ENCODE results near the gene DNAJC11. TPM values are rescaled to one million over a fixed set of nuclear protein-coding genes. Genes with fewer than 3 reads are reported as not detected.
"Not testable (repeated sequence)": the region's sequence is repeated elsewhere in the genome, so short reads cannot be mapped to it uniquely, and the experiment has no call there.

The DNAJC11 gene
- total RNA-seq, 1 experiment from 2014 or later, result 75.8 TPM

DNA sequence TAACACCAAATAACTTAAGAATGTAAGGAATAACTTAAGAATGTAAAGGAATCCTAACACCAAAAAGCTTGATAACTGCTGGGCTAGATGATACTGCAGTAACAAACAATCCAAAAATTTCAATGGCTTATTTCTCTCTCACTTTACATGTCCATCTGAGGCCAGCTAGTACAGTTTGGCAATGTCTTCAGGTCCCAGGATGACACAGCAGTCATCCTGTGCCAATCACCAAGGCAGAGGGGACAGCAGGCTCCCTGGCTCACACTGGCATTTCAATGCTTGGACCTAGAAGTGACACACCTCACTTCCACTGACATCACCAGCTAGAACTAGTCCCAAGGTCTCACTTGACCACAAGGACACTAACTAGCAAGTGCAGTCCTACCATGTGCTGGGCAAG lies 15.3 kb downstream of the DNAJC11 start:
- Histone ChIP-seq H3K27me3 (ENCODE audit: control insufficient read depth, insufficient read depth, low read length) (no peaks in the 10 kb centered on the region), H3K4me3 (ENCODE audit: insufficient read depth, low read depth, low read length) (no peak overlapping the region), H3K36me3 (replicated peaks; ENCODE audit: control insufficient read depth, insufficient read depth, low read length) (no peaks in the 10 kb centered on the region; the same call in 1 of the 2 replicates)
- no peak for DNase-seq

DNA sequence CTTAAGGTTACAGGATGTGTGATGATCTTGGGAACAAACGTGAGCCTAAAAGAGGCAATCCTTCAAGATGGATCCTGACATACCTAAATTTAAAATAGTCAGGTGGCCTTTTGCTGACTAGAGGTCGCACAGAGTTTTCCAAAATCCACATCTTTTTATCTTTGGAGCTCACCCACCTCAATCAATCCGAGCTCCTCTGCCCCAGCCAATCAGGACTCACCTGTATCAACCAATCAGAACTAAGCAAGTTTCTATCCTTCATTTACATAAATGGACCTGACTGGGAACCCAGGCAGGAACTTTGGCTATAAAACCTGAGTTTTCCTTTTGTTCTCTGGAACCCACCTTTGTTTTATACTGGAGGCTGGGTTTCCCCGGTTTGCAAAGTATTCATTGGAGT lies 16.2 kb downstream of the DNAJC11 start:
- no peaks in the 10 kb centered on the region for H3K27me3 ChIP-seq (ENCODE audit: control insufficient read depth, insufficient read depth, low read length)
- no peaks in the 10 kb centered on the region; the same call in none of the 2 replicates for H3K36me3 ChIP-seq (replicated peaks; ENCODE audit: control insufficient read depth, insufficient read depth, low read length)
- H3K4me3 ChIP-seq (ENCODE audit: insufficient read depth, low read depth, low read length), result no peak overlapping the region
- no peak for DNase-seq

DNA sequence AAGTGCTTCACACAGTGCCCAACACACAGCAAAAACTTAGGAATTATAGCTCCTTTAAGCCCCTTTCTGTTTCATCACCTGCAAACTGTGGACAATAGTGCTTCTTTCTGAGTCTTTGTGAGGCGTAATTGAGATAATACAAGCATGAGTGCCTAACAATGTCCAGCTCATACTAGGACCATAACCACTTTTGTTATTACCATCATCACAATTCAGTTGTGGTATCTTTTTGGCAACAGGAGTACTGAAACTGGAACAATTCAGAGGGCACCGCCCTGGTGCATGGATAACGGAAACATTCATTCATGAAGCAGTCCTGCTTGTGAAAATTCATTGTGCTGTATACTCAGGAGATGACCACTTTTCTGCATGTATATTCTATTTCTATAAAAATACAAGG lies 18.2 kb downstream of the DNAJC11 start:
- H3K4me3 ChIP-seq (ENCODE audit: insufficient read depth, low read depth, low read length), result no peak overlapping the region
- peaks cover 10% of the 10 kb centered on the region for H3K36me3 ChIP-seq (replicated peaks; ENCODE audit: control insufficient read depth, insufficient read depth, low read length)
- DNase-seq, result no peak
- H3K27me3 ChIP-seq (ENCODE audit: control insufficient read depth, insufficient read depth, low read length), result no peaks in the 10 kb centered on the region

DNA sequence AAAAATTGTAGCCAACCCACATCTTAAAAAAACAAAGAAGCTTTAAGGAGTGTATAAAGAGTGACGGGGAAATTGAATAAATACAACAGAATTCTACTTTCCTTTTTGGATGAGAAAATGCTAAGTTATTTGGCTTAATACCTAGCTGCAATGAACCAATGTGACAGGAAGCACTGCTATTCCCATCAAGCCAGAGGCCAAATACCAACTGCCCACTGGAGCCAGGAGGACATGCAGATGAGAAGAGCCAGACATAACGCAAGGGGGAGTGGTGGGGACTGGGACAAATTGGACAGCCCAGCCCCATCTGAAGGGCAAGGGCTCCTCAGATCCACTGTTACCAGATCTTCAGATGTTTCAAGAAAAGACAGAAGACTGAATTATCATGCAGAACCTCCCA lies 25.7 kb downstream of the DNAJC11 start:
- Histone ChIP-seq H3K27me3 (ENCODE audit: control insufficient read depth, insufficient read depth, low read length) (no peaks in the 10 kb centered on the region), H3K36me3 (replicated peaks; ENCODE audit: control insufficient read depth, insufficient read depth, low read length) (peaks cover 28% of the 10 kb centered on the region), H3K4me3 (ENCODE audit: insufficient read depth, low read depth, low read length) (no peak overlapping the region)
- no peak for DNase-seq

DNA sequence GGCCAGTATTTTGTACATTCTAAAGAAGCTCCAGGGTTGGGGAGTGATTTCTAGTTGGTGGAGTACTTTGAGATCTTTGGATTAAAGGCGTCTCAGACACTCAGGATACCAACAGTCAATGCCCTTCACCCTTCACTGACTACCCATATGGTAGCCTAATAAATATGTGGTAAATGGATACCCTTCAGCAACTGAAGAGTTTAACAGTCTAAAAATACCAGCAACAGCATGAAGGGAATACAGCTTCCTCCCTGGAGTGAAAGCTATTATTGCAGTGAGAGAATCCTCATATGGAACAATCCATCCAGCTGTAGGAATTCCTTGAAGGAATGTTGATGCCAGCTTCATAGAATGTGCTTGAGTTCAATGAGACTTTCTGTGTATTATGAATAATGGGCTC lies 26.8 kb downstream of the DNAJC11 start:
- no peak for DNase-seq
- no peak overlapping the region for H3K4me3 ChIP-seq (ENCODE audit: insufficient read depth, low read depth, low read length)
- peaks cover 27% of the 10 kb centered on the region for H3K36me3 ChIP-seq (replicated peaks; ENCODE audit: control insufficient read depth, insufficient read depth, low read length)
- no peaks in the 10 kb centered on the region for H3K27me3 ChIP-seq (ENCODE audit: control insufficient read depth, insufficient read depth, low read length)

DNA sequence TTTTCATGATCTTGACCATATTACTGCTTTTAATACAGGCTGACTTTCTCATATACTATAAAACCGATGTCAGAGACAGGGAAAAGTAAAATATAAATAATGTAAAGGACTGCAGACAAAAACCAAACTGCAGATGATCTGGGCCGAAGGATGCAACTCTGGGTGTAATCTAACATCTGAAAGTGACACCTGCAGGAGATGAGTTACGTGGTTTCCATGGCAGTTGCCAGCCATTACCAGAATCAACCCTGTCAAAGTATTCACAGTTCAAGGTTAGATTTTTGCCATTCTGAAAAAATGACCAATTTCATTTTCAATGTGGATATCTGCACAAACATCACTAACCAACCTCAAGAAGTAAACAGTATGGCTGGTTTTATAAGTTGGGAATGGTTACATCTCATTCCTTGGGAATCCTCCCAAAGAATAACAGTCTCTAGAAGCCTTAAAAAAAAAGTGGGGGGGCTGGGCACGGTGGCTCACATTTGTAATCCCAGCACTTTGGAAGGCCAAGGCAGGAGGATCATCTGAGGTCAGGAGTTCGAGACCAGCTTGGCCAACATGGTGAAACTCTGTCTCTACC lies 27.7 kb downstream of the DNAJC11 start:
- Histone ChIP-seq H3K4me3 (ENCODE audit: insufficient read depth, low read depth, low read length) (no peak overlapping the region), H3K36me3 (replicated peaks; ENCODE audit: control insufficient read depth, insufficient read depth, low read length) (peaks cover 22% of the 10 kb centered on the region), H3K27me3 (ENCODE audit: control insufficient read depth, insufficient read depth, low read length) (no peaks in the 10 kb centered on the region)
- no peak for DNase-seq

DNA sequence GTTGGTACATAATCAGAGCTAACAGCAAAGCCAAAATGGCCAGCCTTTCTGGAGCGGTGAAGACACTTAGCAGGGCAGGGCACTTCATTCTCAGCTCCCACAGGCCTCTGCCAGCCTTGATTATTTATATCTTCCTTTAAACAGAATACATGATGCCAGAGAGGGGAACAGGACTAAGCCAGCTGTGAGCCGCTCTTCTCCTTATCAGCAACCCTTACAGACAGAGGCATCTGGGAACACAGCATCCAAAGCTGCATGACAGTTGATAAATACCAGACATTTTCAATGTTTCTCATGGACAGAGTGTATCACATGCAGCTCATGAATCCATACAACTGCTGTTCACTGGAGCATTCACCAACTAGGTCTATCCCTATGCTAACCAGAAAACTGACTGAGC lies 29.1 kb downstream of the DNAJC11 start:
- Histone ChIP-seq H3K36me3 (replicated peaks; ENCODE audit: control insufficient read depth, insufficient read depth, low read length) (peaks cover 12% of the 10 kb centered on the region), H3K4me3 (ENCODE audit: insufficient read depth, low read depth, low read length) (no peak overlapping the region), H3K27me3 (ENCODE audit: control insufficient read depth, insufficient read depth, low read length) (no peaks in the 10 kb centered on the region)
- DNase-seq, result no peak

DNA sequence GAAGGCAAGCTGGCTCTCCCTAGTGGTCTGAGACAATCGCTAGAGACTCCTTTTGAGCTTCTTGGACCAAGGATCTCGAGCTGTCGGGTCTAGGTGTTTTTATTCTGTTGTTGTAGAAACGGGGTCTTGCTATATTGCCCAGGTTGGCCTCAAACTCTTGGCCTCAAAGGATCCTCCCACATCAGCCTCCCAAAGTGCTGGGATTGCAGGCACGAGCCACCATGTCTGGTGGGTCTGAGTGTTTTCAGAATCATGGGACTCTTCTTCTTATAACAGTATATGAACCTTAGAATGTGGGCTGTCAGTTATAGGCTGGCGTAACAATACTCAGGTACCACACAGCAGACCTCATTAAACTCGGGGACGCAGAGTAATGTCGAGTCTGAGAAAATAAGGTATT lies 33.1 kb downstream of the DNAJC11 start:
- Histone ChIP-seq H3K27me3 (ENCODE audit: control insufficient read depth, insufficient read depth, low read length) (no peaks in the 10 kb centered on the region), H3K36me3 (replicated peaks; ENCODE audit: control insufficient read depth, insufficient read depth, low read length) (peaks cover 14% of the 10 kb centered on the region), H3K4me3 (ENCODE audit: insufficient read depth, low read depth, low read length) (no peak overlapping the region)
- no peak for DNase-seq

DNA sequence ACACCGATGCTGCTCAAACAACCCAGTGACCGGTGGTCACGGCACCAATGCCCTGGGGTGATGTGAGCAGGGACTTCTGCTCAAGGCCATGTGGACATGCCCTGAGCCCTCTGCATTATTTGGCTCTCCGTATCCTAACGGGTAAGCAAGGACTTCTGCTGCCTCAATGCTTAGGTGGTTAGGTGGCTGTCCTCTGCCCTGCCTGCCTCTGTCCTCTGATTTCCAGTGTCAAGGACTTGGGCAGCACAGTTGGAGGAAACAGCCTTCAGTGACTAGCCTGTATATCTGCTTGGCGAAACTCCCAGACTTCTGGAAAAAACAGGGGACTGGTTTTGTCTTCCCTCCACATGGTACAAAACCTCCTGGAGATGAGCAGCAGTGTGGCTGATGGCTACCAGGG lies 34.5 kb downstream of the DNAJC11 start:
- no peak for DNase-seq
- Histone ChIP-seq H3K27me3 (ENCODE audit: control insufficient read depth, insufficient read depth, low read length) (no peaks in the 10 kb centered on the region), H3K4me3 (ENCODE audit: insufficient read depth, low read depth, low read length) (no peak overlapping the region), H3K36me3 (replicated peaks; ENCODE audit: control insufficient read depth, insufficient read depth, low read length) (peaks cover 14% of the 10 kb centered on the region)

DNA sequence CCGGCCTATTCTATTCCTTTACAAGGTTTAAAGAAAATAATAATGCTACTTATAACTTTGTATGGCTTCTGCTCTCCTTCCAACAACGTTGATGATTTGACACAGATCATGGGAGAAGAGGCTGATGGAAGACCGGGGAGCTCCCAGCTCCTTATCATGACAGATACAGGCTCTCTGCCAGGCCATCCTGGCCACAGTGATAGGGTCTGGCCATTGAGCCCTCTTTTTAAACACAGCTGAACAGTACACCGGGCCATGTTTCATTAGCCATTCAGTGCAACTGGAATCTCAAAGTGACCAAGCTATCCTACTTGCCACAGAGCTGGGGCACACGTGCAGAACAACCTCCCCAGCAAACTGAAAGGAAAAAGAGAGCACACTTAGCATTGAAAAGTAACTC lies 34.9 kb downstream of the DNAJC11 start:
- Histone ChIP-seq H3K36me3 (replicated peaks; ENCODE audit: control insufficient read depth, insufficient read depth, low read length) (peaks cover 14% of the 10 kb centered on the region), H3K27me3 (ENCODE audit: control insufficient read depth, insufficient read depth, low read length) (no peaks in the 10 kb centered on the region), H3K4me3 (ENCODE audit: insufficient read depth, low read depth, low read length) (no peak overlapping the region)
- no peak for DNase-seq

DNA sequence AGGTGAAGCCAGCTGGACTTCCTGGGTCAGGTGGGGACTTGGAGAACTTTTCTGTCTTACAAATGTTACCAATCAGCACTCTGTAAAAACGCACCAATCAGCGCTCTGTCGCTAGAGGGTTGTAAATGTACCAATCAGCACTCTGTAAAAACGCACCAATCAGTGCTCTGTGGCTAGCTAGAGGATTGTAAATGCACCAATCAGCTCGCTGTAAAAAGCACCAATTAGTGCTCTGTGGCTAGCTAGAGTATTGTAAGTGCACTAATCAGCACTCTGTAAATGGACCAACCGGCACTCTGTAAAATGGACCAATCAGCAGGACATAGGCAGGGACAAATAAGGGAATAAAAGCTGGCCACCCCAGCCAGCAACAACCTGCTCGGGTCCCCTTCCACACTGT lies 39.1 kb downstream of the DNAJC11 start:
- peaks cover 11% of the 10 kb centered on the region for H3K36me3 ChIP-seq (replicated peaks; ENCODE audit: control insufficient read depth, insufficient read depth, low read length)
- not testable (repeated sequence) for H3K27me3 ChIP-seq (ENCODE audit: control insufficient read depth, insufficient read depth, low read length); H3K4me3 ChIP-seq (ENCODE audit: insufficient read depth, low read depth, low read length); DNase-seq

DNA sequence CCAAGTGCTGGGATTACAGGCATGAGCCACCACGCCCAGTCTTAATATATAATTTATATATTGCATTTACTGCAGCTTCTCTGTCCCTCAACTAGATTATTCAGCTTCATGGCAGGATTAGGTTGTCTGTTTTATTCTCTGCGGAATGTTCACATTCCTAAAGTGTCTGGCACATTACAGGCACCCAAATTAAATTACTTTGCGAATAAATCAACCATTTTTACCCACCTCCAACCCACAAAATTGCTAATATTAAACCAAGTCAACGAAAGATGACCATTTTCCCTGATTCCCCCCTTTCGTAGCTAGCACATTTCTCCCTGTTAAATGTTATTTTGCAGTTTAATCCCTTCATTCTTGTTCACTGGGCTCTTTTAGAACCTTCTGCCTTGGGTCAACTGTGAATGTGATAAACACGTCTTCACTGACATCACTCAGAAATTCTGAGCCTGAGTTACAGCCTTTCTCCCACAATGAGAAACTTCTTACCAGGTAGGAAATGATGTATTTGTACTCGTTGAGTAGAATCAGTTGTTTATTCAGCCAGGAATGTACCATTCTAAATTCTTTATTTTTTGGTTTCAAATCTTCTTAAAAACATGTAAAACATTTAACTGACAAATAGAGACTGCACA lies 41.1 kb downstream of the DNAJC11 start:
- no peak overlapping the region for H3K4me3 ChIP-seq (ENCODE audit: insufficient read depth, low read depth, low read length)
- DNase-seq, result no peak

DNA sequence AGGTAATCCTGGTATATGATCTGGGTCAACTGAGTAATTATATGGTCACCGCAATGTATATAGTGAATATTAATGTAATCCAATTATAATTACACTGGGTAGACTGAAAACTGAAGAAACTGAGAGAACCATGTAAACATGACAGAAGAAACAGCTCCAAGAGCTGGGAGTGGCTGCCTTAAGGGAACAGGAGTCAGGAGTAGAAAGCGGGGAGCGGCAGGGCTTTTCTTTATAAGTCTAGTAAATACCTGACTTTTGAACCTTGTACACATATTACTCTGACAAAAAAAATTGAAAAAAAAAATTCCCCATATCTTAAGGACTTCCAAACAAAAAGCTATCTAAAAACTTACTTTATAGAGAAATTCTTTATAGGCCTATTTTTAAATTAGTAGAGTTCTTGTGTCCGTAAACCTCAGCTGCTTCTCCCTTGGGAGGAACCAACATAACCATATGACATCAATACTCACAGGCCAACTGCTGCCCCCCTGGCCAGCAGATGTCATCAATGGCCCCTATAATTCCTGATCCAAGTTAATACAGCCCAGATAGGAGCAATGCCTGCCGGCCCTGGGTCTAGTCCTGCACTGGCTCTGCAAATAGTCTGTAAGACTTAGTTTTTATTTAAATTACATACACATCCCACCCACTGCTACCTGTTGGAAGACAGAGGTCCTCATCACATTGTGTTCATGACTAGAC lies 43.1 kb downstream of the DNAJC11 start:
- H3K27me3 ChIP-seq (ENCODE audit: control insufficient read depth, insufficient read depth, low read length), result no peaks in the 10 kb centered on the region
- peaks cover 6% of the 10 kb centered on the region; the same call in 1 of the 2 replicates for H3K36me3 ChIP-seq (replicated peaks; ENCODE audit: control insufficient read depth, insufficient read depth, low read length)
- no peak for DNase-seq
- no peak overlapping the region for H3K4me3 ChIP-seq (ENCODE audit: insufficient read depth, low read depth, low read length)

More for the DNA sequence above, 41.1 kb downstream of the DNAJC11 start:
- Histone ChIP-seq H3K27me3 (ENCODE audit: control insufficient read depth, insufficient read depth, low read length) (no peaks in the 10 kb centered on the region), H3K36me3 (replicated peaks; ENCODE audit: control insufficient read depth, insufficient read depth, low read length) (peaks cover 2% of the 10 kb centered on the region)

DNA sequence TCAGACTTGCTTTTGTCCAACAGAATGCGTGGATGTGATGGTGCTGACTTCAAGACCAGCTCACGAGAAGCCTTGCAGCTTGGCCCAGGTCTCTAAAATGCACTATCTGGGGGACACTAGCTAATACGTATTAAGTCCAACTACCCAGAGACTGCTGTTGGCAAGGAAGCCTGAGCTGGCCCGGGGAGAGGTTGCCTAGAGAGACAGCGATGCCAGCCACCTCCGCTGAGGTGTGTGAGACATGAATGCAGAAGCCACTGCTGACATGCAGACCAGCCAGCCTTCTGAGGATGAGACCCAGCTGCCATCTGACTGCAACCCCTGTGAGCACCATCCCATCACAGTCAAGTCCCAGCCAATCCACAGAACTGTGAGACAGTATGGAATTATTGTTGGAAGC lies 44.5 kb downstream of the DNAJC11 start:
- H3K27me3 ChIP-seq (ENCODE audit: control insufficient read depth, insufficient read depth, low read length), result no peaks in the 10 kb centered on the region
- H3K4me3 ChIP-seq (ENCODE audit: insufficient read depth, low read depth, low read length), result no peak overlapping the region
- DNase-seq, result no peak
- H3K36me3 ChIP-seq (replicated peaks; ENCODE audit: control insufficient read depth, insufficient read depth, low read length), result peaks cover 15% of the 10 kb centered on the region

All from H7 (cell line).